C1 segment of cervical spinal cord (tissue), 14 donors: ENCODE results near the gene TMPRSS9.
"Not testable (repeated sequence)": the region's sequence is repeated elsewhere in the genome, so short reads cannot be mapped to it uniquely, and the experiment has no call there.

Experiments used
- DNase-seq, 14 donors: peaks; one replicate each; lab custom pipeline; 2025; lab: John Stamatoyannopoulos, UW

The TMPRSS9 gene

DNA sequence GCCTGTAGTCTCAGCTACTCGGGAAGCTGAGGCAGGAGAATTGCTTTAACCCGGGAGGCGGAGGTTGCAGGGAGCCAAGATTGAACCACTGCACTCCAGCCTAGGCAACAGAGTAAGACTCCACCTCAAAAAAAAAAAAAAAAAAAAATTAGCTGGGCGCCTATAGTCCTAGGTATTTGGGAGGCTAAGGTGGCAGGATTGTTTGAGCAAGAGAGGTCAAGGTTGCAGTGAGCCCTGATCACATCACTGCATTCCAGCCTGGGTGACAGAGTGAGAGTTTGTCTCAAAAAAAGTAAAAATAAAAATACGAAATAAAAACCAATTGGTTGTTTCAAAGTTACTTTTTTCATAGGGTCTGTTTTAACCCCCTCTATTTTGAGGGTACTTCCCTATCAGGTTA, 98.0 kb downstream of the TMPRSS9 start:
- no peak for DNase-seq

DNA sequence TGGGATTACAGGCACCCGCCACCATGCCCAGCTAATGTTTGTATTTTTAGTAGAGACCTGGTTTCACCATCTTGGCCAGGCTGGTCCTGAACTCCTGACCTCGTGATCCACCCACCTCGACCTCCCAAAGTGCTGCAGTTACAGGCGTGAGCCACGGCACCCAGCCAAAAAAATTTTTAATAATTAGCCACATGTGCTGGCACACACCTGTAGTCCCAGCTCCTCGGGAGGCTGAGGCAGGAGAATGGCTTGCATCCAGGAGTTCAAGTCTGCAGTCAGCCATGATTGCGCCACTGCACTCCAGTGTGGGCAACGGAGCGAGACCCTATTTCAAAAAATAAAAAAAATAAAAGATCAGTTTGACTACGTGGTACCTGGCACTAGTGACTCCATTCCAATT, 98.7 kb downstream of the TMPRSS9 start:
- DNase-seq: not testable (repeated sequence)

DNA sequence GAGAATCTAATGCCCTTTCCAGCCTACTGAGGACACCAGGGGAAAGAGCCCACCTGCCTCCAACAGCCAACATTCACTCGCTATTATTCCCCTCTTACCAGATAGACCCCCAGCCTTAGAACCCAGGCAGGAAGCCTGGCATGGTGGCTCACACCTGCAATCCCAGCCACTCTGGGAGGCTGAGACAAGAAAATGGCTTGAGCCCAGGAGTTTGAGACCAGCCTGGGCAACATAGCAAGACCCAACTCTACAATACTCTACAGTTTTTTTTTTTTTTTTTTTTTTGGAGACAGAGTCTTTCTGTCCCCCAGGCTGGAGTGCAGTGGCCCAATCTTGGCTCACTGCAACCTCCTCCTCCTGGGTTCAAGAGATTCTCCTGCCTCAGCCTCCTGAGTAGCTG, 100.2 kb downstream of the TMPRSS9 start:
- no peak for DNase-seq

DNA sequence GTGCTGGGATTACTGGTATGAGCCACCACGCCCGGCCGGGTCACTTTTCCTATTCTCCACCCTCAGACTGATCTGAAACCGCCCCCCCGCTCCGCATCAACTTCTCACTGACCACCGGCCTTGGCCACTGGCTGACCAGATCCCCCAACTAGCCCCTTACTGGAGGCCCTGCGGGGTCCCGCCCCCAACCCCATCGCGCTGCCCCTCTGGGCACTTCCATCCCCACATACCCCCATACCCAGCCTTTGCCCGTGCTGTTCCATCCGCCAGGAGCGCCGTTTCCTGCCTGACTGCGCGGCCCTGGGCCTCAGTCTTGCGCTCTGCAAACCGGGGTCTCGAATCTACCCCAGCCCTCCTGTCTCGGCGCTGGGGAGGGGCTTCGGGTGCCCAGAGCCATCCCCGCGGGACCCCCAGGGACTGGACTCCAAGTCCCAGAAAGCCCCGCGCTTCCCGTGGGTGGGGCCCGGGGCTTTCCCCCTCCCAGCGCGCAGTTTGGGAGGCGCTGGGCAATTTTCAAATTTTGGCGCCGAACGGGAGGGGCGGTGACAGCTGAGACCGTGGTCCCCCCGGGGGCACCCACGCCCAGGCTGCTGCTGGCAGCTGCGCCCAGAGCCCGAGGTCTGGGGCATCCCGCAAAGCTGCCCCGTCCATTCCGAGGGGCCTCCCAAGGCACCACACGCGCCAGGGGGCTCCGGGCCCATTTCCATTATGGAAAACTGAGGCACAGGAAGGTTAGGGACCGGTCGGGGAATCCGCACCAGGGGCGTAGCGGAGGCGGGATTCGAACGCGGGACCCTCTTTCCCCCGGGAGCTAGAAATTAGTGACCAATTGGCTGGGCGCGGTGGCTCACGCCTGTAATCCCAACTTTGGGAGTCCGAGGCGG, 101.9 kb downstream of the TMPRSS9 start:
- DNase-seq: peak in 2 of 14 donors; percentile 12 to 16

DNA sequence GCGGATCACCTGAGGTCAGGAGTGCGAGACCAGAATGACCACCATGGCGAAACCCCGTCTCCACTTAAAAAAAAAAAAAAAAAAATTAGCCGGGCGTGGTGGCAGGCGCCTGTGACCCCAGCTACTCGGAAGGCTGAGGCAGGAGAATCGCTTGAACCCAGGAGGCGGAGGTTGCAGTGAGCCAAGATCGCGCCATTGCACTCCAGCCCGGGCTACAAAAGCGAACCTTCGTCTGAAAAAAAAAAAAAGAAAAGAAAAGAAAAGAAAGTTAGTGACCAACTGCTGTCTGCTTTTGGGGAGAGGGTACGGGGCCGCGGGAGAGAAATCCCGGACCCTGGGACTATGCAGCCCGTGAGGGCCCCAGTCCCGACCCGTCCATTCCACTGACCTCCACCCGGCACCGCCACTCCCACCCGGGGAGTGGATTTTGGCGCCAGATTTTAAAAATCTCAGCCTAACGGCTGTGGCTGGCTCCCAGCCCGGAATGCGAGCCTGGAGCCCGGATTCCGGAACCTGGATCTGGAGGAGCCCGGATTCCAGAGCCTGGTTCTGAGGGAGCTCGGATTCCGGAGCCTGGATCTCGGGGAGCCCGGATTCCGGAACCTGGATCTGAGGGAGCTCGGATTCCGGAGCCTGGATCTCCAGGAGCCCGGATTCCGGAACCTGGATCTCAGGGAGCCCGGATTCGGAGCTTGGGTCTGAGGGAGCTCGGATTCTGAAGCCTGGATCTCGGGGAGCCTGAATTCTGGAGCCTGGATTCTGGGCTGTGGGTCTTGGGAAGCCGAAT, 102.8 kb downstream of the TMPRSS9 start:
- DNase-seq: peak in 12 of 14 donors; percentile 8 to 86 (median 60)

DNA sequence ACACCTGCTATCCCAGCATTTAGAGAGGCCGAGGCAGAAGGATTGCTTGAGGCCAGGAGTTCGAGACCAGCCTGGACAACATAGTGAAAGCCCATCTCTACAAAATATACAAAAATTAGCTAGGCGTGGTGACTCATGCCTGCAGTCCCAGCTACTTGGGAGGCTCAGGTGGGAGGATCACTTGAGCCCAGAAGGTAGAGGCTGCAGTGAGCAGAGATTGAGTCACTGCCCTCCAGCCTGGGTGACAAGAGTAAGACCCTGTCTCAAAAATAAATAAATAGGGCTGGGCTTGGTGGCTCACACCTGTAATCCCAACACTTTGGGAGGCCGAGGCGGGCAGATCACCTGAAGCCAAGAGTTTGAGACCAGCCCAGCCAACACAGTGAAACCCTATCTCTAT, 103.6 kb downstream of the TMPRSS9 start:
- DNase-seq: not testable (repeated sequence)

DNA sequence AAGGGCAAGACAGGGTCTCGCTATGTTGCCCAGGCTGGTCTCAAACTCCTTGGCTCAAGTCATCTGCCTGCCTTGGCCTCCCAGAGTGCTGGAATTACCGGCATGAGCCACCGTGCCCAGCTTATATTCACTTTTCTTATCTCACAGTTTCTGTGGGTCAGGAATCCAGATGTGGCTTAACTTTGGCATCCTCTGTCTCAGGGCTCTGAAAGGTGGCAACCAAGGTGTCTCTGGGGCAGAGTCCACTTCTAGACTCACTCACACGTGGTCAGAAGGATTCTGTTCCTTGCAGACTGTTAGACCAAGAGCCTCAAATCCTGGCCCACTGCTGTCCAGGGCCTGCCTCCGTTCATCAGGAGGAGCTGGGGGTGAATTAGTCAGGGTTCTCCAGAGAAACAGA, 104.3 kb downstream of the TMPRSS9 start:
- no peak for DNase-seq

GRCh38 chr19:2468596-2468995, 108.5 kb downstream of the TMPRSS9 start:
- no peak for DNase-seq

DNA sequence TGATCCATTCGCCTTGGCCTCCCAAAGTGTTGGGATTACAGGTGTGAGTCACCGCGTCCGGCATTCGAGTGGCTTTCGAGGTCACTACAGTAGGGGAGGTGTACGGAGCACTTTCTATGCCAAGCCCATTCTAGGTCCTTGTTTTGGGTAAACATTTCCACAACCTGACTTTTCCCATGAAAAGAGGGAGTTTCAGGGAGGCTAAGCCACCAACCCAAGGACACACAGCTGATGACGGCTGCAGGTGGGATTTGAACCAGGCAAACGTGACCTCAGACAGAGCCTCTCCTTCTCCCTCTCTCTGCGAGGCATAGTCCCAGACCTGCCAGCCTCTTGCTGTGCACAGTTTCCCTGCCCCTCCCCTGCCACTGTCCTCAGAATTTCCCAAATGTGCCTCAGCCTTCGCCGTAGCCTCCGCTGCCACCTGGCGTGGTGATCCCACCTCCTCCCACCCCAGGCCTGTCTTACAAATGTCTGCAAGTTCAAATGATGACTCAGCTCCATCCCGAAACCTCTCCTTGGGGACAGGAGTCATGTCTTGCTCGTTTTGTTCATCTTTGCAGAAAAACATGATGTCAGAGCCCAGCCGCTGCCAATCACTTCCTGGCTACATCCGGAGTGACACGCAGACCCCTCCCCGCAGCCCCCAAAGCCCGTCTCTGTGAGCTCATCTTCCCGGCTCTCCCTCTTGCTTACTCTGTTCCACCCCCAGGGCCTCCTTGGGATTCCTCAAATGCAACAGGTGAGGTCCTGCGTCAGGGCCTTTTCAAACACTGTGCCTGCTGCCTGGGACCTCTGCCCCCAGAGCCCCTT, 109.2 kb downstream of the TMPRSS9 start:
- DNase-seq: no peak

GRCh38 chr19:2469915-2470200, 109.8 kb downstream of the TMPRSS9 start:
- DNase-seq: not testable (repeated sequence)

DNA sequence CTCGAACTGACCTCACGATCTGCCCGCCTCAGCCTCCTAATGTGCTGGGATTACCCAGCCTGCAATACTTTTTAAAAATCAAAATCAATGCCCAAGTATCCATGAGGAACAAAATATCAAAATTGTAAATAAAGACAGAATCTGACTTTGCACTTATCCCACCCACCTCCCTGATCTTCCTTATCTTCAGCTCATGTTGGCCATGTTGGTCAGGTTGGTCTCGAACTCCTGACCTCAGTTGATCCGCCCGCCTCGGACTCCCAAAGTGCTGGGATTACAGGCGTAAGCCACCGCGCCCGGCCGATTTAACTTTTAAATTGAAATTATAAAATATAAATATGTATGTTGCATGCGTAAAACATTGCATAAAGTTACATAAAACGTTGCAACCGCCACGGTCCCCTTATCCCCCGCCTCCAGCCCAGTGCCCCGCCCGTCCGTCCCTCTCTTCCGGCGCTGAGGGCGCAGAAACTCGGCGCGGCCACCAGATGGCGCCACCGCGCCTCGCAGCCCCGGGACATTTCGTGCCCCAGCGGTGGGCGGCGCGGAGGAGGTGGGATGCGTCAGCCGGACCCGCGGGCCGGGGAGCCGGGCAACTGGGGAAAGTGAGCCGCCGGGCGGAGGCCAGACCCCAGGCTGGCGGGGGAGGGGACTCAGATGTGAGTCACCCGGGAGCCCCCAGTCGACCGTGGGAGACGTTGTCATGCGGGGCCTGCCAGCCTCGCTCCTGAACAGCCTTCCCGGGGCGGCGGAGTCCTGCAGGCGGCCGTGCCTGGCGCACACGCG, 114.4 kb downstream of the TMPRSS9 start:
- DNase-seq: peak in 13 of 14 donors; percentile 11 to 87 (median 63)

DNA sequence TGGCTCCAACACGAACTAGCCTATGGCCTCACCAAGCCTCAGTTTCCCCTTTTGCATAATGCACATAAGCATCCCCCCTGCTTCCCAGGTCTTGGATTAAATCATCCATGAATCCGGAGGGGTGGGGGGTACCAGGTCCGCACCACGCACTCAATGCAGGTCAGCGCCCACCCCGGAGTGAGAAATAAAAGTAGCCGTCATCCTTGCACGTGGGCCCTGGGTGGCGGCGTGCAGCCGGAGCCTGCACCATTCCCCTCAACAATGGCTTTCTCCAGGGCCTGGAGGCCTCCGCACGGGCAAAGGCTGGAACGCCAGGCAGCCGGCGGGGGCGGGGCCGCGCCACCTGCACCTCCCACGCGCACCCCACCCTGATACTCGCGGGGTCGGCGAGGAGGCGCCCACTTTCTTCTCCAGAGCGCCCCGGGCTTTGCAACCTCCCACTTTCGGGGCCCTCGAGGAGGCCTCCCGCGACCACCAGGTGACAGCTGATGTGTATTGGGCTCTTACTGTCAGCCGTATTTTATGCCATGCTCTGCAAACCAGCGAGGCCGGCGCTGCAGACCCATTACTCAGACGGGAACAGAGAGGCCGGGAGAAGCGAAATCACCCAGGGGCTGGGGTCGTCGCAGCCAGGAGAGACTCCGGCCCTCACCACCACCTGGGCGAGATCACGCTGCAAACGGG, 115.1 kb downstream of the TMPRSS9 start:
- DNase-seq: peak in 9 of 14 donors; percentile 40 to 69 (median 62)
